ENCODE data around the gene CD70.
"Not testable (repeated sequence)": the region's sequence is repeated elsewhere in the genome, so short reads cannot be mapped to it uniquely, and the experiment has no call there.

Gene CD70

GRCh38 chr19:6590827-6591319 is at the start of gene CD70:
CD70 (minus strand) TSS chr19:6591150; CDS start chr19:6591002, 148 bp downstream.
- Histone ChIP-seq H3K27me3 (replicated peaks; ENCODE audit: control insufficient read depth, insufficient read depth, low read length) (no peaks in the 10 kb centered on the region), H3K4me3 (replicated peaks; ENCODE audit: low read depth, low read length) (peak within 1 kb of the TSS; percentile 88), H3K36me3 (ENCODE audit: control insufficient read depth, insufficient read depth, low read length) (peaks cover 15% of the 10 kb centered on the region)
- TF ChIP-seq CTCF (IDR thresholded peaks at IDR 0.05; ENCODE audit: insufficient read depth, low read length, poor library complexity, severe bottlenecking), result peak; percentile 10
- peak; percentile 91 for DNase-seq (ENCODE audit: extremely low read depth, insufficient read length)

- not testable (repeated sequence) for H3K27me3 ChIP-seq (replicated peaks; ENCODE audit: control insufficient read depth, insufficient read depth, low read length)
Observed at GRCh38 chr19:6640333-6640732, 49.4 kb upstream of the CD70 start.

GRCh38 chr19:6639439-6639838 is 48.5 kb upstream of the CD70 start:
- H3K36me3 ChIP-seq (ENCODE audit: control insufficient read depth, insufficient read depth, low read length), result no peaks in the 10 kb centered on the region
- no peak overlapping the region for H3K4me3 ChIP-seq (replicated peaks; ENCODE audit: low read depth, low read length)
- H3K27me3 ChIP-seq (replicated peaks; ENCODE audit: control insufficient read depth, insufficient read depth, low read length), result no peaks in the 10 kb centered on the region
- peak; percentile 39 for DNase-seq (ENCODE audit: extremely low read depth, insufficient read length)
- TF ChIP-seq CTCF (IDR thresholded peaks at IDR 0.05; ENCODE audit: insufficient read depth, low read length, poor library complexity, severe bottlenecking), result no peak

More at GRCh38 chr19:6640333-6640732, 49.4 kb upstream of the CD70 start:
- DNase-seq (ENCODE audit: extremely low read depth, insufficient read length); H3K36me3 ChIP-seq (ENCODE audit: control insufficient read depth, insufficient read depth, low read length); H3K4me3 ChIP-seq (replicated peaks; ENCODE audit: low read depth, low read length): not testable (repeated sequence)

GRCh38 chr19:6633456-6633813 is 42.5 kb upstream of the CD70 start:
- DNase-seq (ENCODE audit: extremely low read depth, insufficient read length); H3K36me3 ChIP-seq (ENCODE audit: control insufficient read depth, insufficient read depth, low read length); H3K27me3 ChIP-seq (replicated peaks; ENCODE audit: control insufficient read depth, insufficient read depth, low read length); H3K4me3 ChIP-seq (replicated peaks; ENCODE audit: low read depth, low read length): not testable (repeated sequence)

GRCh38 chr19:6632747-6633455 is 42.0 kb upstream of the CD70 start:
- peak; percentile 74 for TF ChIP-seq CTCF (IDR thresholded peaks at IDR 0.05; ENCODE audit: insufficient read depth, low read length, poor library complexity, severe bottlenecking)
- DNase-seq (ENCODE audit: extremely low read depth, insufficient read length), result peak; percentile 52
- H3K36me3 ChIP-seq (ENCODE audit: control insufficient read depth, insufficient read depth, low read length); H3K27me3 ChIP-seq (replicated peaks; ENCODE audit: control insufficient read depth, insufficient read depth, low read length); H3K4me3 ChIP-seq (replicated peaks; ENCODE audit: low read depth, low read length): not testable (repeated sequence)

- TF ChIP-seq CTCF (IDR thresholded peaks at IDR 0.05; ENCODE audit: insufficient read depth, low read length, poor library complexity, severe bottlenecking), result peak; percentile 67
- DNase-seq (ENCODE audit: extremely low read depth, insufficient read length), result peak; percentile 75
Observed at GRCh38 chr19:6632002-6632621, 41.2 kb upstream of the CD70 start.

More at GRCh38 chr19:6632002-6632621, 41.2 kb upstream of the CD70 start:
- Histone ChIP-seq H3K36me3 (ENCODE audit: control insufficient read depth, insufficient read depth, low read length) (no peaks in the 10 kb centered on the region), H3K4me3 (replicated peaks; ENCODE audit: low read depth, low read length) (no peak overlapping the region), H3K27me3 (replicated peaks; ENCODE audit: control insufficient read depth, insufficient read depth, low read length) (no peaks in the 10 kb centered on the region)

Data from GM06990 (cell line).